Endothelial cell of umbilical vein (primary cell): ENCODE measurements around the gene SLC6A6. TPM values are rescaled to one million over a fixed set of nuclear protein-coding genes. Genes with fewer than 3 reads are reported as not detected.

Source experiments
- BruUV-seq: library from RNA; stranded (reverse); fragments of 400-500 nt; replicated peaks from 2 replicates; lab custom pipeline; 2021; lab: Mats Ljungman, UMichigan
- CTCF ChIA-PET: fragments of 300-600, 350-600 bp; sonication (Branson Sonifier 250); formaldehyde crosslinking; loops from one replicate; lab custom pipeline; 2021; ENCODE audit warnings: antibody characterized with exemption, inconsistent platforms; lab: Charles Lee
- POLR2A ChIA-PET: fragments of 300-600, 350-600 bp; sonication (Branson Sonifier 250); formaldehyde crosslinking; loops from one replicate; lab custom pipeline; 2021; ENCODE audit warnings: antibody characterized with exemption, inconsistent platforms; lab: Charles Lee
- DNase-seq: peaks from one replicate; pipeline ENCODE4 v3.0.0-alpha.2; 2011; ENCODE audit warnings: low read depth, low spot score
- FAIRE-seq: peaks from 2 replicates; lab custom pipeline; 2011; peaks lifted over from hg19 to GRCh38; lab: Jason Lieb, UNC
- H2AFZ ChIP-seq: 2 replicates; pipeline ENCODE4 v1.6.0; 2012; ENCODE audit warnings: low read depth, low read length, control low read depth, inconsistent platforms
- H3K27ac ChIP-seq: 2 replicates; pipeline ENCODE4 v1.5.1; 2011; ENCODE audit warnings: low read depth, mild to moderate bottlenecking, control low read depth, low read length, moderate library complexity; ENCODE audit not compliant: insufficient read depth
- H3K27me3 ChIP-seq, 2 experiments: 2 replicates each; pipeline versions ENCODE4 v1.6.0 to v1.6.1; 2011; ENCODE audit warnings: low read length in 2 of 2, mixed read lengths in 1 of 2; ENCODE audit not compliant: control insufficient read depth in 2 of 2, insufficient read depth in 2 of 2
- H3K36me3 ChIP-seq, 2 experiments: 2 replicates in 1 of 2; 3 replicates in 1 of 2; pipeline ENCODE4 v1.5.1; 2011; ENCODE audit warnings: low read length in 2 of 2, mild to moderate bottlenecking in 1 of 2, moderate library complexity in 1 of 2; ENCODE audit not compliant: control insufficient read depth in 2 of 2, insufficient read depth in 2 of 2; ENCODE audit errors: extremely low read depth in 1 of 2
- H3K4me1 ChIP-seq: 3 replicates; pipeline ENCODE4 v1.5.1; 2011; ENCODE audit warnings: mild to moderate bottlenecking, low read length; ENCODE audit not compliant: control insufficient read depth, insufficient read depth; ENCODE audit errors: extremely low read depth
- H3K4me2 ChIP-seq: 2 replicates; pipeline ENCODE4 v1.6.1; 2011; ENCODE audit warnings: low read length, control low read depth, mixed read lengths; ENCODE audit not compliant: insufficient read depth
- H3K4me3 ChIP-seq, 3 experiments: fragments of 200-600 bp in 1 of 3; sonication (generic), shearing (Covaris generic) in 1 of 3; replicated peaks in 1 of 3; 2 replicates each; pipeline ENCODE4 v1.5.1; 2011 to 2016; ENCODE audit warnings: control low read depth in 3 of 3, low read length in 3 of 3, mild to moderate bottlenecking in 2 of 3, inconsistent platforms in 1 of 3, low read depth in 1 of 3, moderate library complexity in 1 of 3; ENCODE audit not compliant: insufficient read depth in 1 of 3
- H3K79me2 ChIP-seq: 2 replicates; pipeline ENCODE4 v1.6.0; 2012; ENCODE audit warnings: low read length, inconsistent platforms; ENCODE audit not compliant: control insufficient read depth, insufficient read depth
- H3K9ac ChIP-seq: replicated peaks from 2 replicates; pipeline ENCODE3; 2011; ENCODE audit warnings: low read length, control low read depth; ENCODE audit not compliant: insufficient read depth; ENCODE audit errors: extremely low read depth
- H3K9me1 ChIP-seq: replicated peaks from 3 replicates; pipeline ENCODE4 v1.6.0; 2011; ENCODE audit warnings: mild to moderate bottlenecking, low read length; ENCODE audit not compliant: control insufficient read depth, insufficient read depth; ENCODE audit errors: extremely low read depth
- H3K9me3 ChIP-seq: replicated peaks from 2 replicates; pipeline ENCODE4 v1.5.1; 2012; ENCODE audit warnings: low read length, inconsistent platforms; ENCODE audit not compliant: control insufficient read depth, insufficient read depth
- H4K20me1 ChIP-seq: replicated peaks from 2 replicates; pipeline ENCODE3; 2011; ENCODE audit warnings: mild to moderate bottlenecking, low read length; ENCODE audit not compliant: control insufficient read depth, insufficient read depth; ENCODE audit errors: extremely low read depth
- CTCF ChIP-seq, 2 donors: IDR thresholded peaks; 1 replicate in 1 of 2; 2 replicates in 1 of 2; pipeline ENCODE4 v1.5.1; 2011; ENCODE audit warnings: low read length in 2 of 2, mild to moderate bottlenecking in 2 of 2, moderate library complexity in 2 of 2, control low read depth in 1 of 2, inconsistent platforms in 1 of 2, low read depth in 1 of 2; ENCODE audit not compliant: insufficient read depth in 1 of 2; ENCODE audit errors: extremely low read depth in 1 of 2
- EZH2 ChIP-seq: IDR thresholded peaks from 2 replicates; pipeline ENCODE4 v1.6.1; 2012; ENCODE audit warnings: borderline replicate concordance, low read depth, mild to moderate bottlenecking, moderate library complexity, low read length, inconsistent platforms; ENCODE audit not compliant: severe bottlenecking
- FOS ChIP-seq: IDR thresholded peaks from 2 replicates; pipeline ENCODE4 v1.6.1; 2011; ENCODE audit warnings: mild to moderate bottlenecking, low read length, moderate library complexity, borderline replicate concordance; ENCODE audit not compliant: insufficient read depth
- GATA2 ChIP-seq: IDR thresholded peaks from 2 replicates; pipeline ENCODE4 v1.7.0; 2011; ENCODE audit warnings: low read depth, mild to moderate bottlenecking, moderate library complexity, mixed read lengths, low read length; ENCODE audit not compliant: insufficient read length, insufficient read depth
- JUN ChIP-seq: IDR thresholded peaks from 2 replicates; pipeline ENCODE4 v1.6.1; 2011; ENCODE audit warnings: borderline replicate concordance, low read depth; ENCODE audit not compliant: insufficient read length, insufficient read depth
- MAX ChIP-seq: IDR thresholded peaks from 2 replicates; pipeline ENCODE4 v1.6.1; 2011; ENCODE audit not compliant: insufficient read depth, insufficient read length
- MYC ChIP-seq: IDR thresholded peaks from one replicate; pipeline ENCODE4 v1.6.1; 2011; ENCODE audit warnings: mild to moderate bottlenecking, low read depth, low read length
- POLR2A ChIP-seq: IDR thresholded peaks from 2 replicates; pipeline ENCODE4 v1.6.1; 2012; ENCODE audit warnings: low read depth, mild to moderate bottlenecking, control low read depth, low read length
- POLR2AphosphoS5 ChIP-seq: IDR thresholded peaks from 2 replicates; pipeline ENCODE4 v1.6.1; 2012; ENCODE audit warnings: low read depth, mild to moderate bottlenecking, control low read depth, low read length, moderate library complexity; ENCODE audit not compliant: insufficient read depth
- dilution Hi-C: fragments of 300-500 bp; cut with MboI; formaldehyde crosslinking; loops from one replicate; pipeline ENCODE4 v1.15.0; 2019; ENCODE audit warnings: low sequenced_read_pairs; ENCODE audit not compliant: extremely low pct_ligation_motif_present
- intact Hi-C: fragments of 100-400 bp; cut with micrococcal nuclease; formaldehyde crosslinking; loops from one replicate; pipeline ENCODE4 v1.10.0; 2022
- polyA plus RNA-seq, 4 experiments: library from polyadenylated mRNA; depleted of rRNA in 3 of 4; stranded (reverse) in 3 of 4; unstranded in 1 of 4; fragments of >200 nt; gene quantifications; 2 replicates each; pipeline versions ENCODE4 v1.2.1 to v1.2.3, GENCODE V29; 2011 to 2012; ENCODE audit warnings: missing spikeins in 1 of 4
- total RNA-seq: library from RNA; stranded (reverse); gene quantifications from 2 replicates; pipeline ENCODE4 v1.2.3, GENCODE V29; 2021

SLC6A6 gene
- total and polyA plus RNA-seq, 2 donors (not counting 3 experiments of a cell fraction or from before 2014, with no cell fraction given): 25.7 to 38.0 TPM

GRCh38 chr3:14358426-14359211 is 43.8 kb upstream of the SLC6A6 start:
- H3K4me2 ChIP-seq: no peak overlapping the region
- no peaks in the 10 kb centered on the region for H3K9me3 ChIP-seq
- no peak for FAIRE-seq
- H3K27me3 ChIP-seq: peaks cover 0 to 3% of the 10 kb centered on the region in 2 experiments
- no peaks in the 10 kb centered on the region for H3K36me3 ChIP-seq
- no peaks in the 10 kb centered on the region for H3K4me1 ChIP-seq
- TF ChIP-seq MAX (no peak), FOS (no peak)
- ChIA-PET POLR2A (no interaction called here), CTCF (no interaction called here)
- H3K27ac ChIP-seq: no peak overlapping the region
- H3K9me1 ChIP-seq: no peaks in the 10 kb centered on the region
- no peak overlapping the region for H2AFZ ChIP-seq
- H4K20me1 ChIP-seq: no peaks in the 10 kb centered on the region
- no TSS peak for BruUV-seq
- no peak for DNase-seq
- dilution Hi-C loops: no loop called here
- intact Hi-C loops: no loop called here
- no peaks in the 10 kb centered on the region for H3K79me2 ChIP-seq
- H3K4me3 ChIP-seq: no peak overlapping the region
- H3K9ac ChIP-seq: no peak overlapping the region

GRCh38 chr3:14359348-14359747 is 43.1 kb upstream of the SLC6A6 start:
- Histone ChIP-seq H3K27me3 (peaks cover 0 to 3% of the 10 kb centered on the region in 2 experiments), H3K4me2 (no peak overlapping the region), H3K79me2 (no peaks in the 10 kb centered on the region), H4K20me1 (no peaks in the 10 kb centered on the region), H3K36me3 (no peaks in the 10 kb centered on the region), H2AFZ (no peak overlapping the region), H3K4me1 (no peaks in the 10 kb centered on the region), H3K9me3 (no peaks in the 10 kb centered on the region), H3K27ac (no peak overlapping the region), H3K4me3 (no peak overlapping the region), H3K9ac (no peak overlapping the region), H3K9me1 (no peaks in the 10 kb centered on the region)
- no peak for FAIRE-seq
- intact Hi-C loops (no loop called here), dilution Hi-C loops (no loop called here)
- DNase-seq: no peak
- CTCF ChIA-PET: no interaction called here
- TF ChIP-seq MYC (no peak), GATA2 (no peak), CTCF (IDR thresholded peaks at IDR 0.05; ENCODE audit: extremely low read depth in 1 of 2, insufficient read depth in 1 of 2, low read depth in 1 of 2, low read length in 2 of 2) (no peak), FOS (no peak), MAX (no peak), JUN (no peak), POLR2AphosphoS5 (no peak), EZH2 (no peak), POLR2A (no peak)
- no TSS peak for BruUV-seq
- POLR2A ChIA-PET: no interaction called here
